Endothelial cell of umbilical vein (primary cell): ENCODE data around the gene RECQL5. TPM values are rescaled to one million over a fixed set of nuclear protein-coding genes. Genes with fewer than 3 reads are reported as not detected.

Experiments
- BruUV-seq: library from RNA; stranded (reverse); fragments of 400-500 nt; replicated peaks from 2 replicates; lab custom pipeline; 2021; lab: Mats Ljungman, UMichigan
- CTCF ChIA-PET: fragments of 300-600, 350-600 bp; sonication (Branson Sonifier 250); formaldehyde crosslinking; loops from one replicate; lab custom pipeline; 2021; ENCODE audit warnings: antibody characterized with exemption, inconsistent platforms; lab: Charles Lee
- POLR2A ChIA-PET: fragments of 300-600, 350-600 bp; sonication (Branson Sonifier 250); formaldehyde crosslinking; loops from one replicate; lab custom pipeline; 2021; ENCODE audit warnings: antibody characterized with exemption, inconsistent platforms; lab: Charles Lee
- DNase-seq: peaks from one replicate; pipeline ENCODE4 v3.0.0-alpha.2; 2011; ENCODE audit warnings: low read depth, low spot score
- FAIRE-seq: peaks from 2 replicates; lab custom pipeline; 2011; peaks lifted over from hg19 to GRCh38; lab: Jason Lieb, UNC
- H2AFZ ChIP-seq: 2 replicates; pipeline ENCODE4 v1.6.0; 2012; ENCODE audit warnings: low read depth, low read length, control low read depth, inconsistent platforms
- H3K27ac ChIP-seq: 2 replicates; pipeline ENCODE4 v1.5.1; 2011; ENCODE audit warnings: low read depth, mild to moderate bottlenecking, control low read depth, low read length, moderate library complexity; ENCODE audit not compliant: insufficient read depth
- H3K27me3 ChIP-seq, 2 experiments: 2 replicates each; pipeline versions ENCODE4 v1.6.0 to v1.6.1; 2011; ENCODE audit warnings: low read length in 2 of 2, mixed read lengths in 1 of 2; ENCODE audit not compliant: control insufficient read depth in 2 of 2, insufficient read depth in 2 of 2
- H3K36me3 ChIP-seq, 2 experiments: 2 replicates in 1 of 2; 3 replicates in 1 of 2; pipeline ENCODE4 v1.5.1; 2011; ENCODE audit warnings: low read length in 2 of 2, mild to moderate bottlenecking in 1 of 2, moderate library complexity in 1 of 2; ENCODE audit not compliant: control insufficient read depth in 2 of 2, insufficient read depth in 2 of 2; ENCODE audit errors: extremely low read depth in 1 of 2
- H3K4me1 ChIP-seq: 3 replicates; pipeline ENCODE4 v1.5.1; 2011; ENCODE audit warnings: mild to moderate bottlenecking, low read length; ENCODE audit not compliant: control insufficient read depth, insufficient read depth; ENCODE audit errors: extremely low read depth
- H3K4me2 ChIP-seq: 2 replicates; pipeline ENCODE4 v1.6.1; 2011; ENCODE audit warnings: low read length, control low read depth, mixed read lengths; ENCODE audit not compliant: insufficient read depth
- H3K4me3 ChIP-seq, 3 experiments: fragments of 200-600 bp in 1 of 3; sonication (generic), shearing (Covaris generic) in 1 of 3; replicated peaks in 1 of 3; 2 replicates each; pipeline ENCODE4 v1.5.1; 2011 to 2016; ENCODE audit warnings: control low read depth in 3 of 3, low read length in 3 of 3, mild to moderate bottlenecking in 2 of 3, inconsistent platforms in 1 of 3, low read depth in 1 of 3, moderate library complexity in 1 of 3; ENCODE audit not compliant: insufficient read depth in 1 of 3
- H3K79me2 ChIP-seq: 2 replicates; pipeline ENCODE4 v1.6.0; 2012; ENCODE audit warnings: low read length, inconsistent platforms; ENCODE audit not compliant: control insufficient read depth, insufficient read depth
- H3K9ac ChIP-seq: replicated peaks from 2 replicates; pipeline ENCODE3; 2011; ENCODE audit warnings: low read length, control low read depth; ENCODE audit not compliant: insufficient read depth; ENCODE audit errors: extremely low read depth
- H3K9me1 ChIP-seq: replicated peaks from 3 replicates; pipeline ENCODE4 v1.6.0; 2011; ENCODE audit warnings: mild to moderate bottlenecking, low read length; ENCODE audit not compliant: control insufficient read depth, insufficient read depth; ENCODE audit errors: extremely low read depth
- H3K9me3 ChIP-seq: replicated peaks from 2 replicates; pipeline ENCODE4 v1.5.1; 2012; ENCODE audit warnings: low read length, inconsistent platforms; ENCODE audit not compliant: control insufficient read depth, insufficient read depth
- H4K20me1 ChIP-seq: replicated peaks from 2 replicates; pipeline ENCODE3; 2011; ENCODE audit warnings: mild to moderate bottlenecking, low read length; ENCODE audit not compliant: control insufficient read depth, insufficient read depth; ENCODE audit errors: extremely low read depth
- EZH2 ChIP-seq: IDR thresholded peaks from 2 replicates; pipeline ENCODE4 v1.6.1; 2012; ENCODE audit warnings: borderline replicate concordance, low read depth, mild to moderate bottlenecking, moderate library complexity, low read length, inconsistent platforms; ENCODE audit not compliant: severe bottlenecking
- FOS ChIP-seq: IDR thresholded peaks from 2 replicates; pipeline ENCODE4 v1.6.1; 2011; ENCODE audit warnings: mild to moderate bottlenecking, low read length, moderate library complexity, borderline replicate concordance; ENCODE audit not compliant: insufficient read depth
- GATA2 ChIP-seq: IDR thresholded peaks from 2 replicates; pipeline ENCODE4 v1.7.0; 2011; ENCODE audit warnings: low read depth, mild to moderate bottlenecking, moderate library complexity, mixed read lengths, low read length; ENCODE audit not compliant: insufficient read length, insufficient read depth
- JUN ChIP-seq: IDR thresholded peaks from 2 replicates; pipeline ENCODE4 v1.6.1; 2011; ENCODE audit warnings: borderline replicate concordance, low read depth; ENCODE audit not compliant: insufficient read length, insufficient read depth
- MYC ChIP-seq: IDR thresholded peaks from one replicate; pipeline ENCODE4 v1.6.1; 2011; ENCODE audit warnings: mild to moderate bottlenecking, low read depth, low read length
- POLR2A ChIP-seq: IDR thresholded peaks from 2 replicates; pipeline ENCODE4 v1.6.1; 2012; ENCODE audit warnings: low read depth, mild to moderate bottlenecking, control low read depth, low read length
- POLR2AphosphoS5 ChIP-seq: IDR thresholded peaks from 2 replicates; pipeline ENCODE4 v1.6.1; 2012; ENCODE audit warnings: low read depth, mild to moderate bottlenecking, control low read depth, low read length, moderate library complexity; ENCODE audit not compliant: insufficient read depth
- dilution Hi-C: fragments of 300-500 bp; cut with MboI; formaldehyde crosslinking; loops from one replicate; pipeline ENCODE4 v1.15.0; 2019; ENCODE audit warnings: low sequenced_read_pairs; ENCODE audit not compliant: extremely low pct_ligation_motif_present
- intact Hi-C: fragments of 100-400 bp; cut with micrococcal nuclease; formaldehyde crosslinking; loops from one replicate; pipeline ENCODE4 v1.10.0; 2022
- polyA plus RNA-seq, 4 experiments: library from polyadenylated mRNA; depleted of rRNA in 3 of 4; stranded (reverse) in 3 of 4; unstranded in 1 of 4; fragments of >200 nt; gene quantifications; 2 replicates each; pipeline versions ENCODE4 v1.2.1 to v1.2.3, GENCODE V29; 2011 to 2012; ENCODE audit warnings: missing spikeins in 1 of 4
- total RNA-seq: library from RNA; stranded (reverse); gene quantifications from 2 replicates; pipeline ENCODE4 v1.2.3, GENCODE V29; 2021
- TF ChIP-seq, protein P1 (sequence below), 2 donors: IDR thresholded peaks; 1 replicate in 1 of 2; 2 replicates in 1 of 2; pipeline ENCODE4 v1.5.1; 2011; ENCODE audit warnings: low read length in 2 of 2, mild to moderate bottlenecking in 2 of 2, moderate library complexity in 2 of 2, control low read depth in 1 of 2, inconsistent platforms in 1 of 2, low read depth in 1 of 2; ENCODE audit not compliant: insufficient read depth in 1 of 2; ENCODE audit errors: extremely low read depth in 1 of 2
- TF ChIP-seq, protein P2 (sequence below): IDR thresholded peaks from 2 replicates; pipeline ENCODE4 v1.6.1; 2011; ENCODE audit not compliant: insufficient read depth, insufficient read length

RECQL5 gene
- total and polyA plus RNA-seq, 2 donors (not counting 3 experiments of a cell fraction or from before 2014, with no cell fraction given) = 21.3 to 30.7 TPM

DNA sequence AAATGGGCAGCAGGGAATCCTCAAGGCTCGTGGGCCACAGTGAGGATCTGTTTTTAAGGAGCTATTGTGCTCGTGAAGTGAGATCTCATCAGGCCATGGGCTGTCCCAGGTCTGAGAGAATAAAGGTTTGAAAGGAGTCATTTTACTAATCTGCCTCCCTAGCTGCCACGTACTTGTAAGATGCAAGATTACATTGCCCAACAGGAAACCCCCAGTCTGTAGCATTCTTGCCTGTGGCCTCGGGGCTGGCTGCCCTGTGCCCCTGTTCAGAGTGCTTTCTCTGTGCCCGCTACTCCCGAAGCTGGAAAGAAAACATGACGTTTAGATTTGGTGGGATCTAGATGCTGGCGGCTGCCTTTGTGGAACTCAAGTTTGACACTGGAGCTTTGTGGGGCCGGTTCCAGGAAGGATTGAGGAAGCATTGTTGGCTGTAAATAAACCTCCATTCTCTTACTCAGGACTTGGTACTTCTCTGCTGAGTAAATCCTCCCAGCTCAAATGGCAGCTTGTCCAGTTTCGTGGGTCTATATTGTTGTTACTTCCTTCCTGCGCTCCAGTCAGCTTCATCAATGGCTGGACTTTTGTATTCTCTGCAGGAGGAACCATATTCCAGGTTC, 21.4 kb upstream of the RECQL5 start:
- dilution Hi-C loops (no loop called here), intact Hi-C loops (no loop called here)
- TF ChIP-seq, protein P1, sequence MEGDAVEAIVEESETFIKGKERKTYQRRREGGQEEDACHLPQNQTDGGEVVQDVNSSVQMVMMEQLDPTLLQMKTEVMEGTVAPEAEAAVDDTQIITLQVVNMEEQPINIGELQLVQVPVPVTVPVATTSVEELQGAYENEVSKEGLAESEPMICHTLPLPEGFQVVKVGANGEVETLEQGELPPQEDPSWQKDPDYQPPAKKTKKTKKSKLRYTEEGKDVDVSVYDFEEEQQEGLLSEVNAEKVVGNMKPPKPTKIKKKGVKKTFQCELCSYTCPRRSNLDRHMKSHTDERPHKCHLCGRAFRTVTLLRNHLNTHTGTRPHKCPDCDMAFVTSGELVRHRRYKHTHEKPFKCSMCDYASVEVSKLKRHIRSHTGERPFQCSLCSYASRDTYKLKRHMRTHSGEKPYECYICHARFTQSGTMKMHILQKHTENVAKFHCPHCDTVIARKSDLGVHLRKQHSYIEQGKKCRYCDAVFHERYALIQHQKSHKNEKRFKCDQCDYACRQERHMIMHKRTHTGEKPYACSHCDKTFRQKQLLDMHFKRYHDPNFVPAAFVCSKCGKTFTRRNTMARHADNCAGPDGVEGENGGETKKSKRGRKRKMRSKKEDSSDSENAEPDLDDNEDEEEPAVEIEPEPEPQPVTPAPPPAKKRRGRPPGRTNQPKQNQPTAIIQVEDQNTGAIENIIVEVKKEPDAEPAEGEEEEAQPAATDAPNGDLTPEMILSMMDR (IDR thresholded peaks at IDR 0.05; ENCODE audit: extremely low read depth in 1 of 2, insufficient read depth in 1 of 2, low read depth in 1 of 2, low read length in 2 of 2) = no peak
- TF ChIP-seq POLR2A (peak; percentile 72), EZH2 (no peak), POLR2AphosphoS5 (peak; percentile 55), FOS (no peak), MYC (no peak), JUN (no peak), GATA2 (peak; percentile 33)
- TF ChIP-seq, protein P2, sequence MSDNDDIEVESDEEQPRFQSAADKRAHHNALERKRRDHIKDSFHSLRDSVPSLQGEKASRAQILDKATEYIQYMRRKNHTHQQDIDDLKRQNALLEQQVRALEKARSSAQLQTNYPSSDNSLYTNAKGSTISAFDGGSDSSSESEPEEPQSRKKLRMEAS = no peak
- Histone ChIP-seq H3K9ac (peak overlapping the region; percentile 31), H3K79me2 (peaks cover 77% of the 10 kb centered on the region), H3K27ac (peak overlapping the region; percentile 81), H3K27me3 (no peaks in the 10 kb centered on the region), H2AFZ (no peak overlapping the region), H3K9me3 (no peaks in the 10 kb centered on the region), H3K4me2 (peak overlapping the region; percentile 20), H3K4me1 (peaks cover 92% of the 10 kb centered on the region), H3K36me3 (peaks cover 0 to 8% of the 10 kb centered on the region in 2 experiments), H3K4me3 (peak overlapping the region in 1 of 3 experiments; percentile 1), H4K20me1 (no peaks in the 10 kb centered on the region), H3K9me1 (no peaks in the 10 kb centered on the region)
- peak; percentile 85 for FAIRE-seq
- peak; percentile 85 for DNase-seq
- CTCF ChIA-PET = interaction anchor here (0.7 to 19.6 kb wide), 11 partner anchors 8 to 65 kb away, joined by 3 to 653 read pairs (median 3); partner anchors contain the start of genes ITGB4 and SMIM5
- BruUV-seq = no TSS peak
- POLR2A ChIA-PET = interaction anchor here (0.6 to 1.4 kb wide), 2 partner anchors 19 to 630 kb away, joined by 3 to 4 read pairs; no protein-coding TSS in a partner anchor
